Gastrocnemius medialis (tissue), 4 donors: ENCODE data around the gene SLCO3A1. TPM values are rescaled to one million over a fixed set of nuclear protein-coding genes. Genes with fewer than 3 reads are reported as not detected.

Experiments
- ATAC-seq, 2 donors: fragments of 150-250 bp; one replicate each; pipeline ENCODE4 v1.9.1; 2016
- DNase-seq, 2 donors: peaks; one replicate each; pipeline ENCODE4 v3.0.0-alpha.2; 2019
- H3K27ac ChIP-seq, 4 donors: fragments of 200-600 bp; sonication (generic); 1 replicate in 1 of 4; 2 replicates in 3 of 4; pipeline ENCODE4 v1.5.1; 2016 to 2018; ENCODE audit warnings: mild to moderate bottlenecking in 2 of 4, moderate library complexity in 1 of 4
- H3K27me3 ChIP-seq, 3 donors: fragments of 200-600 bp; sonication (generic) in 2 of 3; 1 replicate in 1 of 3; 2 replicates in 2 of 3; pipeline versions ENCODE4 v1.5.1 to v1.6.0; 2016 to 2019; ENCODE audit warnings: mild to moderate bottlenecking in 1 of 3, moderate library complexity in 1 of 3
- H3K36me3 ChIP-seq, 2 donors: fragments of 200-600 bp; sonication (generic) in 1 of 2; one replicate each; pipeline ENCODE4 v1.5.1; 2017 to 2018
- H3K4me1 ChIP-seq, 2 donors: fragments of 200-600 bp; sonication (generic) in 1 of 2; one replicate each; pipeline ENCODE4 v1.5.1; 2016 to 2017; ENCODE audit warnings: mild to moderate bottlenecking in 2 of 2
- H3K4me3 ChIP-seq, 4 donors: fragments of 200-600 bp; sonication (generic) in 3 of 4; 1 replicate in 1 of 4; 2 replicates in 3 of 4; pipeline ENCODE4 v1.5.1; 2016 to 2019; ENCODE audit warnings: mild to moderate bottlenecking in 2 of 4
- H3K9me3 ChIP-seq, 3 donors: fragments of 200-600 bp; sonication (generic) in 2 of 3; 1 replicate in 1 of 3; 2 replicates in 2 of 3; pipeline ENCODE4 v1.5.1; 2016 to 2019
- POLR2A ChIP-seq, 2 donors: fragments of 450-650 bp; IDR thresholded peaks; one replicate each; pipeline ENCODE4 v1.6.1; 2017; ENCODE audit warnings: antibody characterized with exemption in 2 of 2, mild to moderate bottlenecking in 2 of 2, moderate library complexity in 2 of 2
- in situ Hi-C, 4 donors: fragments of 200-750 bp; cut with MboI; loops; one replicate each; pipeline versions ENCODE4 v1.15.0 to v1.8.0; 2017; ENCODE audit warnings: low sequenced_read_pairs in 4 of 4
- intact Hi-C: fragments of 100-400 bp; cut with DNase I; formaldehyde crosslinking; loops from one replicate; pipeline ENCODE4 v1.15.1; 2023; ENCODE audit warnings: low total_unique reads
- total RNA-seq, 4 donors: library from RNA; depleted of rRNA; stranded (reverse); fragments of >200 nt; gene quantifications; one replicate each; pipeline versions ENCODE4 v1.1.0 to v1.2.3, GENCODE V29; 2016
- TF ChIP-seq, protein P1 (sequence below), 5 experiments: fragments of 450-650 bp in 3 of 5; fragments of 200-600 bp in 2 of 5; sonication (generic) in 2 of 5; IDR thresholded peaks in 4 of 5; conservative IDR thresholded peaks in 1 of 5; 1 replicate in 4 of 5; 2 replicates in 1 of 5; pipeline ENCODE4 v1.5.1; 2016 to 2019; ENCODE audit warnings: antibody characterized with exemption in 5 of 5, mild to moderate bottlenecking in 3 of 5, moderate library complexity in 3 of 5

SLCO3A1 gene
- total RNA-seq, 4 donors from 2014 or later = 1.3 to 3.6 (median 3.0) TPM

GRCh38 chr15:92112180-92112579, 258.7 kb downstream of the SLCO3A1 start:
- Histone ChIP-seq H3K36me3 (no peaks in the 10 kb centered on the region), H3K27ac (no peak overlapping the region), H3K27me3 (no peaks in the 10 kb centered on the region), H3K4me3 (no peak overlapping the region), H3K9me3 (no peaks in the 10 kb centered on the region), H3K4me1 (peaks cover 0 to 4% of the 10 kb centered on the region in 2 donors)
- ATAC-seq (no peak), DNase-seq (no peak)
- TF ChIP-seq, protein P1, sequence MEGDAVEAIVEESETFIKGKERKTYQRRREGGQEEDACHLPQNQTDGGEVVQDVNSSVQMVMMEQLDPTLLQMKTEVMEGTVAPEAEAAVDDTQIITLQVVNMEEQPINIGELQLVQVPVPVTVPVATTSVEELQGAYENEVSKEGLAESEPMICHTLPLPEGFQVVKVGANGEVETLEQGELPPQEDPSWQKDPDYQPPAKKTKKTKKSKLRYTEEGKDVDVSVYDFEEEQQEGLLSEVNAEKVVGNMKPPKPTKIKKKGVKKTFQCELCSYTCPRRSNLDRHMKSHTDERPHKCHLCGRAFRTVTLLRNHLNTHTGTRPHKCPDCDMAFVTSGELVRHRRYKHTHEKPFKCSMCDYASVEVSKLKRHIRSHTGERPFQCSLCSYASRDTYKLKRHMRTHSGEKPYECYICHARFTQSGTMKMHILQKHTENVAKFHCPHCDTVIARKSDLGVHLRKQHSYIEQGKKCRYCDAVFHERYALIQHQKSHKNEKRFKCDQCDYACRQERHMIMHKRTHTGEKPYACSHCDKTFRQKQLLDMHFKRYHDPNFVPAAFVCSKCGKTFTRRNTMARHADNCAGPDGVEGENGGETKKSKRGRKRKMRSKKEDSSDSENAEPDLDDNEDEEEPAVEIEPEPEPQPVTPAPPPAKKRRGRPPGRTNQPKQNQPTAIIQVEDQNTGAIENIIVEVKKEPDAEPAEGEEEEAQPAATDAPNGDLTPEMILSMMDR (IDR thresholded peaks at IDR 0.05 in 4 of 5, conservative IDR thresholded peaks at IDR 0.05 in 1 of 5) = no peak
- no peak for TF ChIP-seq POLR2A (IDR thresholded peaks at IDR 0.05)
- intact Hi-C loops (no loop called here), in situ Hi-C loops (loop anchor here in 2 of 4 donors (25.0 kb wide), 2 partner anchors 275 to 600 kb away; partner anchors contain the start of gene ST8SIA2 (in 1 of the 2))

DNA sequence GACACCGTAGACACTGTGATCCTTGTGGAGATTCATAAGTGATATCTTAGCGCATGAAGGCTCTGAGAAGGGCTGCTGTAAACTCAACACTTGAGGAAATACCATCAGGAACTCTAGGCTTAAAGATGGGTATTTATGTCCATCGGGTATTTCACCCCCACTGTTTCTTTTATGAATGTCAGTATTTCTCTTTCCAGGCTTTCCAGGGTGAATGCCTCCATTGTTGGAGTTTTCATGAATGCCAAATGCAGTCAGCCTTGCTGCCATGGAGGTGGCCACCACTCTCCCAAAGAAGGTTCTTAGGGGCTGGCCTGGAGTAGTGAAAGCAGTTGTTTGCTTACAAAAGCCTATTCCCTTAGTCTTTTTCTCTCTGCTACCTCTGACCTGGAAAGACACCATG, 259.2 kb downstream of the SLCO3A1 start:
- Histone ChIP-seq H3K27me3 (no peaks in the 10 kb centered on the region), H3K36me3 (no peaks in the 10 kb centered on the region), H3K27ac (no peak overlapping the region), H3K9me3 (no peaks in the 10 kb centered on the region), H3K4me3 (no peak overlapping the region), H3K4me1 (peaks cover 3 to 5% of the 10 kb centered on the region in 2 donors)
- intact Hi-C loops (no loop called here), in situ Hi-C loops (loop anchor here in 2 of 4 donors (25.0 kb wide), 2 partner anchors 275 to 600 kb away; partner anchors contain the start of gene ST8SIA2 (in 1 of the 2))
- no peak for TF ChIP-seq POLR2A (IDR thresholded peaks at IDR 0.05)
- TF ChIP-seq, protein P1 (IDR thresholded peaks at IDR 0.05 in 4 of 5, conservative IDR thresholded peaks at IDR 0.05 in 1 of 5) = no peak
- no peak for DNase-seq
- no peak for ATAC-seq

GRCh38 chr15:92113832-92114231, 260.3 kb downstream of the SLCO3A1 start:
- ATAC-seq (no peak), DNase-seq (no peak)
- no peaks in the 10 kb centered on the region for H3K9me3 ChIP-seq
- H3K4me3 ChIP-seq = no peak overlapping the region
- H3K27ac ChIP-seq = no peak overlapping the region
- in situ Hi-C loops (loop anchor here in 2 of 4 donors (25.0 kb wide), 2 partner anchors 273 to 598 kb away; partner anchors contain the start of gene ST8SIA2 (in 1 of the 2)), intact Hi-C loops (no loop called here)
- no peaks in the 10 kb centered on the region for H3K36me3 ChIP-seq
- TF ChIP-seq, protein P1 (IDR thresholded peaks at IDR 0.05 in 4 of 5, conservative IDR thresholded peaks at IDR 0.05 in 1 of 5) = no peak
- TF ChIP-seq POLR2A (IDR thresholded peaks at IDR 0.05) = no peak
- H3K4me1 ChIP-seq = peaks cover 5 to 8% of the 10 kb centered on the region in 2 donors
- H3K27me3 ChIP-seq = no peaks in the 10 kb centered on the region

GRCh38 chr15:92115834-92116233, 262.3 kb downstream of the SLCO3A1 start:
- no peaks in the 10 kb centered on the region for H3K9me3 ChIP-seq
- peaks cover 5 to 8% of the 10 kb centered on the region in 2 donors for H3K4me1 ChIP-seq
- H3K36me3 ChIP-seq = peaks cover 0 to 7% of the 10 kb centered on the region in 2 donors
- no peak overlapping the region for H3K4me3 ChIP-seq
- no peak for ATAC-seq
- H3K27me3 ChIP-seq = no peaks in the 10 kb centered on the region
- no peak for DNase-seq
- TF ChIP-seq, protein P1 (IDR thresholded peaks at IDR 0.05 in 4 of 5, conservative IDR thresholded peaks at IDR 0.05 in 1 of 5) = no peak
- no peak for TF ChIP-seq POLR2A (IDR thresholded peaks at IDR 0.05)
- intact Hi-C loops (no loop called here), in situ Hi-C loops (loop anchor here in 2 of 4 donors (25.0 kb wide), 2 partner anchors 271 to 596 kb away; partner anchors contain the start of gene ST8SIA2 (in 1 of the 2))
- no peak overlapping the region for H3K27ac ChIP-seq
